GM18502 (cell line): Measurements from ENCODE around the gene SRRM3.
"Not testable (repeated sequence)": the region's sequence is repeated elsewhere in the genome, so short reads cannot be mapped to it uniquely, and the experiment has no call there.

Experiments
- ATAC-seq: cut with Tn5 transposase; IDR thresholded peaks from one replicate; pipeline ENCODE4 v1.9.1; 2021; ENCODE audit warnings: mild to moderate bottlenecking; ENCODE audit not compliant: unreplicated experiment, poor library complexity

The SRRM3 gene

GRCh38 chr7:76333511-76334101 is 131.9 kb downstream of the SRRM3 start:
- ATAC-seq, result no peak

- no peak for ATAC-seq
These were observed 132.7 kb downstream of the SRRM3 start for GRCh38 chr7:76334320-76334967.

DNA sequence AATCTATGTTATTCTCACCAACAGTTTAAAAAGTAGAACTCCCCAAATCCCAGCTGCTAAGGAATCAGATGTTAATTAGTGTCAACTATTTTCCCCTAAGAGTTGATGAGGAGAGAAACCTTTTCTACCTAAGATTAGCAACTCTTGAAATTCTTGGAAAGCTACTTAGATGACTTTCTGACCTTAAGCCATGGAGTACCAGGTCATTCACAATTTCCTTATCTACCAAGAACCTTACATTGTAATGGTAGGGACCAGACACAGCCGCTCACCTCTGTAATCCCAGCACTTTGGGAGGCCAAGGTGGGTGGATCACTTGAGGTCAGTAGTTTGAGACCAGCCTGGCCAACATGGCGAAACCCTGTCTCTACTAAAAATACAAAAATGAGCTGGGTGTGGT is 133.7 kb downstream of the SRRM3 start:
- not testable (repeated sequence) for ATAC-seq

GRCh38 chr7:76336094-76336493 is 134.4 kb downstream of the SRRM3 start:
- no peak for ATAC-seq
